Endothelial cell of umbilical vein (primary cell): ENCODE measurements around the gene GALNT4. TPM values are rescaled to one million over a fixed set of nuclear protein-coding genes. Genes with fewer than 3 reads are reported as not detected.
A peak's percentile ranks its signal among the peaks of the same experiment; 100 is the strongest.

Experiments used
- BruUV-seq: library from RNA; stranded (reverse); fragments of 400-500 nt; replicated peaks from 2 replicates; lab custom pipeline; 2021; lab: Mats Ljungman, UMichigan
- CTCF ChIA-PET: fragments of 300-600, 350-600 bp; sonication (Branson Sonifier 250); formaldehyde crosslinking; loops from one replicate; lab custom pipeline; 2021; ENCODE audit warnings: antibody characterized with exemption, inconsistent platforms; lab: Charles Lee
- POLR2A ChIA-PET: fragments of 300-600, 350-600 bp; sonication (Branson Sonifier 250); formaldehyde crosslinking; loops from one replicate; lab custom pipeline; 2021; ENCODE audit warnings: antibody characterized with exemption, inconsistent platforms; lab: Charles Lee
- DNase-seq: peaks from one replicate; pipeline ENCODE4 v3.0.0-alpha.2; 2011; ENCODE audit warnings: low read depth, low spot score
- FAIRE-seq: peaks from 2 replicates; lab custom pipeline; 2011; peaks lifted over from hg19 to GRCh38; lab: Jason Lieb, UNC
- H2AFZ ChIP-seq: 2 replicates; pipeline ENCODE4 v1.6.0; 2012; ENCODE audit warnings: low read depth, low read length, control low read depth, inconsistent platforms
- H3K27ac ChIP-seq: 2 replicates; pipeline ENCODE4 v1.5.1; 2011; ENCODE audit warnings: low read depth, mild to moderate bottlenecking, control low read depth, low read length, moderate library complexity; ENCODE audit not compliant: insufficient read depth
- H3K27me3 ChIP-seq, 2 experiments: 2 replicates each; pipeline versions ENCODE4 v1.6.0 to v1.6.1; 2011; ENCODE audit warnings: low read length in 2 of 2, mixed read lengths in 1 of 2; ENCODE audit not compliant: control insufficient read depth in 2 of 2, insufficient read depth in 2 of 2
- H3K36me3 ChIP-seq, 2 experiments: 2 replicates in 1 of 2; 3 replicates in 1 of 2; pipeline ENCODE4 v1.5.1; 2011; ENCODE audit warnings: low read length in 2 of 2, mild to moderate bottlenecking in 1 of 2, moderate library complexity in 1 of 2; ENCODE audit not compliant: control insufficient read depth in 2 of 2, insufficient read depth in 2 of 2; ENCODE audit errors: extremely low read depth in 1 of 2
- H3K4me1 ChIP-seq: 3 replicates; pipeline ENCODE4 v1.5.1; 2011; ENCODE audit warnings: mild to moderate bottlenecking, low read length; ENCODE audit not compliant: control insufficient read depth, insufficient read depth; ENCODE audit errors: extremely low read depth
- H3K4me2 ChIP-seq: 2 replicates; pipeline ENCODE4 v1.6.1; 2011; ENCODE audit warnings: low read length, control low read depth, mixed read lengths; ENCODE audit not compliant: insufficient read depth
- H3K4me3 ChIP-seq, 3 experiments: fragments of 200-600 bp in 1 of 3; sonication (generic), shearing (Covaris generic) in 1 of 3; replicated peaks in 1 of 3; 2 replicates each; pipeline ENCODE4 v1.5.1; 2011 to 2016; ENCODE audit warnings: control low read depth in 3 of 3, low read length in 3 of 3, mild to moderate bottlenecking in 2 of 3, inconsistent platforms in 1 of 3, low read depth in 1 of 3, moderate library complexity in 1 of 3; ENCODE audit not compliant: insufficient read depth in 1 of 3
- H3K79me2 ChIP-seq: 2 replicates; pipeline ENCODE4 v1.6.0; 2012; ENCODE audit warnings: low read length, inconsistent platforms; ENCODE audit not compliant: control insufficient read depth, insufficient read depth
- H3K9ac ChIP-seq: replicated peaks from 2 replicates; pipeline ENCODE3; 2011; ENCODE audit warnings: low read length, control low read depth; ENCODE audit not compliant: insufficient read depth; ENCODE audit errors: extremely low read depth
- H3K9me1 ChIP-seq: replicated peaks from 3 replicates; pipeline ENCODE4 v1.6.0; 2011; ENCODE audit warnings: mild to moderate bottlenecking, low read length; ENCODE audit not compliant: control insufficient read depth, insufficient read depth; ENCODE audit errors: extremely low read depth
- H3K9me3 ChIP-seq: replicated peaks from 2 replicates; pipeline ENCODE4 v1.5.1; 2012; ENCODE audit warnings: low read length, inconsistent platforms; ENCODE audit not compliant: control insufficient read depth, insufficient read depth
- H4K20me1 ChIP-seq: replicated peaks from 2 replicates; pipeline ENCODE3; 2011; ENCODE audit warnings: mild to moderate bottlenecking, low read length; ENCODE audit not compliant: control insufficient read depth, insufficient read depth; ENCODE audit errors: extremely low read depth
- FOS ChIP-seq: IDR thresholded peaks from 2 replicates; pipeline ENCODE4 v1.6.1; 2011; ENCODE audit warnings: mild to moderate bottlenecking, low read length, moderate library complexity, borderline replicate concordance; ENCODE audit not compliant: insufficient read depth
- GATA2 ChIP-seq: IDR thresholded peaks from 2 replicates; pipeline ENCODE4 v1.7.0; 2011; ENCODE audit warnings: low read depth, mild to moderate bottlenecking, moderate library complexity, mixed read lengths, low read length; ENCODE audit not compliant: insufficient read length, insufficient read depth
- JUN ChIP-seq: IDR thresholded peaks from 2 replicates; pipeline ENCODE4 v1.6.1; 2011; ENCODE audit warnings: borderline replicate concordance, low read depth; ENCODE audit not compliant: insufficient read length, insufficient read depth
- MAX ChIP-seq: IDR thresholded peaks from 2 replicates; pipeline ENCODE4 v1.6.1; 2011; ENCODE audit not compliant: insufficient read depth, insufficient read length
- MYC ChIP-seq: IDR thresholded peaks from one replicate; pipeline ENCODE4 v1.6.1; 2011; ENCODE audit warnings: mild to moderate bottlenecking, low read depth, low read length
- POLR2A ChIP-seq: IDR thresholded peaks from 2 replicates; pipeline ENCODE4 v1.6.1; 2012; ENCODE audit warnings: low read depth, mild to moderate bottlenecking, control low read depth, low read length
- POLR2AphosphoS5 ChIP-seq: IDR thresholded peaks from 2 replicates; pipeline ENCODE4 v1.6.1; 2012; ENCODE audit warnings: low read depth, mild to moderate bottlenecking, control low read depth, low read length, moderate library complexity; ENCODE audit not compliant: insufficient read depth
- dilution Hi-C: fragments of 300-500 bp; cut with MboI; formaldehyde crosslinking; loops from one replicate; pipeline ENCODE4 v1.15.0; 2019; ENCODE audit warnings: low sequenced_read_pairs; ENCODE audit not compliant: extremely low pct_ligation_motif_present
- intact Hi-C: fragments of 100-400 bp; cut with micrococcal nuclease; formaldehyde crosslinking; loops from one replicate; pipeline ENCODE4 v1.10.0; 2022
- polyA plus RNA-seq, 4 experiments: library from polyadenylated mRNA; depleted of rRNA in 3 of 4; stranded (reverse) in 3 of 4; unstranded in 1 of 4; fragments of >200 nt; gene quantifications; 2 replicates each; pipeline versions ENCODE4 v1.2.1 to v1.2.3, GENCODE V29; 2011 to 2012; ENCODE audit warnings: missing spikeins in 1 of 4
- total RNA-seq: library from RNA; stranded (reverse); gene quantifications from 2 replicates; pipeline ENCODE4 v1.2.3, GENCODE V29; 2021

GALNT4 gene
- total and polyA plus RNA-seq, 2 donors (not counting 3 experiments of a cell fraction or from before 2014, with no cell fraction given), result 2.0 to 9.8 TPM

DNA sequence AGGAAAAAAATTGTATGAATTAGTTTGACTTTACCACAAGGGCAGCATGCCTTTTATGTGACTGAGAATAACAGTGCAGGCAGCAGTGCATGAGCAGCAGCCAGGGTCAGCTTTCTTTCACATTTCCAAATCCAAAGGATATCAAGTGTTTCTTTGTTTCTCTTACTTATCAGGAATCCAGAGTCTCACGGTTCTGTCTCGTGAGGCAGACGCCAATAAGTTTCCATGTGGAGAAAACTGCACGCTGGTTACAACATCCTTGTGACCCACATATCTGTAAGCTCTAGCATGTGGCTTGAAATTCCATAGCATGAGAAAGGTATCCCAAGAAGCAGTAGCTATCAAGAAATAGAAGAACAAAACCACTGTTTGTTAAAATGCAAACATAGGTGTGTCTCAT lies 27.6 kb downstream of the GALNT4 start:
- no peaks in the 10 kb centered on the region for H3K36me3 ChIP-seq
- no peak overlapping the region for H3K9ac ChIP-seq
- CTCF ChIA-PET, result interaction anchor here (0.8 to 1.0 kb wide), 2 partner anchors 8 to 1448 kb away, joined by 3 read pairs; no protein-coding TSS in a partner anchor
- H3K4me1 ChIP-seq, result no peaks in the 10 kb centered on the region
- no peak overlapping the region for H3K27ac ChIP-seq
- H3K9me3 ChIP-seq, result no peaks in the 10 kb centered on the region
- TF ChIP-seq POLR2AphosphoS5, result no peak
- TF ChIP-seq POLR2A, result no peak
- TF ChIP-seq GATA2, result no peak
- TF ChIP-seq MYC, result no peak
- no peak for TF ChIP-seq JUN
- no peak overlapping the region for H3K4me2 ChIP-seq
- POLR2A ChIA-PET, result no interaction called here
- no peaks in the 10 kb centered on the region for H3K27me3 ChIP-seq
- H4K20me1 ChIP-seq, result no peaks in the 10 kb centered on the region
- no TSS peak for BruUV-seq
- no peaks in the 10 kb centered on the region for H3K79me2 ChIP-seq
- no peak for DNase-seq
- no peak overlapping the region for H3K4me3 ChIP-seq
- intact Hi-C loops, result no loop called here
- H3K9me1 ChIP-seq, result no peaks in the 10 kb centered on the region
- H2AFZ ChIP-seq, result no peak overlapping the region
- dilution Hi-C loops, result no loop called here
- FAIRE-seq, result no peak

GRCh38 chr12:89494411-89495231 lies 30.0 kb downstream of the GALNT4 start:
- Histone ChIP-seq H3K9me1 (no peaks in the 10 kb centered on the region), H3K27me3 (no peaks in the 10 kb centered on the region), H2AFZ (no peak overlapping the region), H3K36me3 (no peaks in the 10 kb centered on the region), H3K27ac (no peak overlapping the region), H4K20me1 (no peaks in the 10 kb centered on the region), H3K4me2 (no peak overlapping the region), H3K4me1 (no peaks in the 10 kb centered on the region), H3K4me3 (no peak overlapping the region), H3K79me2 (no peaks in the 10 kb centered on the region), H3K9me3 (no peaks in the 10 kb centered on the region), H3K9ac (no peak overlapping the region)
- FAIRE-seq (no peak), DNase-seq (no peak)
- TF ChIP-seq FOS, result peak; percentile 29
- TF ChIP-seq MAX, result no peak
- POLR2A ChIA-PET, result no interaction called here
- intact Hi-C loops, result no loop called here
- CTCF ChIA-PET, result interaction anchor here (1.6 kb wide), 1 partner anchor 18 kb away, joined by 3 read pairs; no protein-coding TSS in a partner anchor
- dilution Hi-C loops, result no loop called here
- BruUV-seq, result no TSS peak
